CD4-positive, alpha-beta T cell treated with Interleukin-15 for 4 hours (primary cell): ENCODE measurements around the gene SPATA6L.
A peak's percentile ranks its signal among the peaks of the same experiment; 100 is the strongest.

Experiments
- DNase-seq: peaks from one replicate; pipeline ENCODE4 v3.0.0-alpha.2; 2020; ENCODE audit warnings: low spot score

SPATA6L gene

DNA sequence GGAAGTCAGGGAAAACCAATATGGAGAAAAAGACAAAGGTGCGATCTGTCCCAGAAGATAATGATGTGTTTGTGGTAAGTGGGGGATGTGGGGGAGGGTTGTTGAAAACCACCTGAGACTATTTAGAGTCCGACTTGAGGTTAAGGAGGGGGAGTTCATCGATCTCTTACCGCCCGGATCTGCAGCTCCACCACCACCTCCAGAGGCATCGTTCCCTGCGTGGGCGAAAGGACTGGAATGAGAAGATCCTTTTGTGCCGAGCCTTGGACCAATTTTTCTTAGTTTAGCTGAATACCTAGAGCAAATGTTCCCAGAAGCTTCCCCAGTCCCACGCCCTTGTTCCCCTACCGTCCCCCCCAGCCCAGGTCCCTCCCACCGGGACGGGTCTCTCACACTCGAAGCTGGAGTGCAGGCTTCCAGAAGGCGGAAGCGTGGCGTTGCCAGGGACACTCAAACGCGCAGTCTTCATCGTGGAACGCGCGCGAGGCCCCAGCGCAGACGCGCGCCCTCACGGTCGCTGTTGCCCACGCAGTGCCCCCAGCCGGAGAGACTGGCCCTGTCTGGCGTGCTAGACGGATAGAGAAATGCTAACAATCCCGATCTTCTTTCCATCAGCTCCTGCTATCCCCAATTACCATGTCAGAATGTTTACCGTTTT lies at the start of gene SPATA6L:
SPATA6L (minus strand) TSS at position 439 of the 658 bp plus-strand sequence; CDS start at position 209, 230 bp downstream.
- peak; percentile 29 for DNase-seq

DNA sequence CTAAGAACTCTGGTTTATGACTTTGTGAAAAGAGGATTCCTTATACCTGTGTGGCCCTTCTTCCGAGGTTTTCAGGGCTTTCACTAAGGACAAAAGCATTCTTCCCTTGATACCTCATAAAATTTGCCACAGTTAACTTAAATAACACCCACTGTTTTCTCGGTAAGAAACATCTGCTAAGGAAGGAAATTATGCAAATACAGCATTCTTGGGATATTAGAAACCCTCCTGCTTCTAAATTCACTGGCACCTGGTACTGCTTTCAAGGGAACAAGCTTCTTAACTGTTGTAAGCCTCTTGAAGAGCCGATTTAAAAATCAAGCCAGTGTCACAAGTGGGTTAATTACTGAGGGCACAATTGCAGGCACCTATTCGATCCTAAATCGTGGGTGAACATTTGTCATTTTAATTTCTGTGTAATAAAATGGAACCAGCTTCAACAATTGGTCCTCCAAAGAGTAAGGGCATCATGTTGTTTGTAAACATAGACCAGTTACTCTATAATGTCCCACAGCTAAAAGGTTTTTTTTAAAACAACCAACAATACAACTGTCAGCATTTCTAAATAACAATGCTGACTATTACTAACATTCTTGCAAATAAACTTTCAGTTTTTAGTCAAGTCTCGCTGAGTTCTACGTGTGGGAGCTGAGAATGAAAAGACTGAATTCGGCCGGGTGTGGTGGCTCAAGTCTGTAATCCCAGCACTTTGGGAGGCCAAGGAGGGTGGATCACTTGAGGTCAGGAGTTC lies 48.2 kb upstream of the SPATA6L start:
- no peak for DNase-seq

DNA sequence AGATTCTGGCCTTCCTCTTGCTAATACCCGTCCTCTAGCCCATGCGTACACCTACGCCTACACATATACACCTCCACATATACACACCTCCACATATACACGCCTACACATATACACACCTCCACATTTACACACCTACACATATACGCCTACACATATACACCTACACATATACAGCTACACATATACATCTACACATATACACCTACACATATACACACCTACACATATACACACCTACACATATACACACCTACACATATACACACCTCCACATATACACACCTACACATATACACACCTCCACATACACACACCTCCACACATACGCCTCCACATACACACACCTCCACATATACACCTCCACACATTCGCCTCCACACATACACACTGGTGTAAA lies 47.6 kb upstream of the SPATA6L start:
- no peak for DNase-seq

- no peak for DNase-seq
Measured at GRCh38 chr9:4709380-4709779, 43.1 kb upstream of the SPATA6L start.

DNA sequence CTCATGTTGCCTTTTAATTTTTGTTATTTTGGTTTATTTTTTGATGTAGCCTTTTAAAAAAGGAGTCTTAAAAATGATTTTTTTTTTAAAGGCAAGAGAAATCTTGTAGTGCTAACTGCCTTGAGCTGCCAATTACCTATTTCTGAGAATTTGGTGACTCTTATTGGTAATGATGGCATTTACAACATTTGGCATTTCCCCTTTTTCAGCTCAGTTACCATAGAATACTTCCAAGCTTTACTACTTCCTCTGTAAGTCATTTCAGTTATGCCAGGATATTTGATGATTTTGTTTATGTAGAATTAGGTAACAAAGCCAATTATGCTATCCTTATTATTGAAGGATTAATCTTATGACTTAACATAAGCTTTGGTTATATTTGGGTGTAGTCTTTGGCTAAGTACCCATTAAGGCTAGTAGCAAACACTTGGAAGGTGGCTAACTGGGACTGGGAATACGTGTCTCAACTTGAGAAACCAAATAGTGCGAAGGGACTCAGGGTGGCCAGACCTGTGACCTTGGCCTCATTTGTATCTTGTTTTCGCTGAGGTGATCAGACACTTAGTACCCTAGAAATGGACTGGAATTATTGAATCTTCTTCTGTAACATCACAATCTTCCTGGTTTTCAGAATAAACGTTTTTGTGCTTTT lies 40.8 kb upstream of the SPATA6L start:
- peak; percentile 6 for DNase-seq

- DNase-seq = no peak
Measured at GRCh38 chr9:4706021-4706420, 39.7 kb upstream of the SPATA6L start.

DNA sequence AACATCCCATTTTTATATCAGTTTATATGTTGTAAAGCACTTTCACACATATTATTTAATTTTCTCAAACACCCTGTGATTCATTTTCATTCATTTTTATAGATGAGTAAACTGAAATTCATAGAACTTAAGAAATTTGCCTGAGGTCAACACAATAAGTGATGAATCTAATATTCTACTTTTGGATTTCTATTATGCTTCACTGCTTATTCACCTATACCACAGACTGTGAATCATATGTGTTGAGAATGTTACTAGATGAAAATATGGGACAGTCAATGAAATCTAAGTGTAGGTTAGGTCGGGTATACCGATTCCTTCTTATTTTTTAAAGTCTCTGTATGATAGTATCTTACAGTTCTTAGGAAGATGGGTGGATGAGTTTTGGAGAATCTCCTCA lies 37.8 kb upstream of the SPATA6L start:
- no peak for DNase-seq

DNA sequence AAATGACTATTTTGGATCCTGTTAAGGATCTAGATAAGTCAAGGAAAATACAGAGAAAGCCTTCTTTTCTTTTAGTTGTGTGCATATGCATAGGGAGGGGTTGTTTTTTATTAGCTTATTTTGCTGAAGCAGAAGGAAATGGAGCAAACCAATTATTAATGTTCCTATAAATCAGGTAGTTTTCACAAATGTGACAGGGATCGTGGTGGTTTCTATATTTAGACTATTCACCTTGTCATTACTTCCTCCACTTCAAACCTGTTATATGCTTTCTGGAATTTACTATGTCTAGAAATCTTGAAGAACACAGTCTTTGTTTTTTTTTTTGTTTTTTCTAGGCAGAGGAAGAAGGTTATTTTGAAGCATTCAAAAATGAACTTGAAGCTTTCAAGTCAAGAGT lies 35.2 kb upstream of the SPATA6L start:
- DNase-seq = no peak

- DNase-seq = no peak
Measured at GRCh38 chr9:4700932-4701331, 34.7 kb upstream of the SPATA6L start.

- DNase-seq = no peak
Measured at GRCh38 chr9:4700091-4700490, 33.8 kb upstream of the SPATA6L start.

DNA sequence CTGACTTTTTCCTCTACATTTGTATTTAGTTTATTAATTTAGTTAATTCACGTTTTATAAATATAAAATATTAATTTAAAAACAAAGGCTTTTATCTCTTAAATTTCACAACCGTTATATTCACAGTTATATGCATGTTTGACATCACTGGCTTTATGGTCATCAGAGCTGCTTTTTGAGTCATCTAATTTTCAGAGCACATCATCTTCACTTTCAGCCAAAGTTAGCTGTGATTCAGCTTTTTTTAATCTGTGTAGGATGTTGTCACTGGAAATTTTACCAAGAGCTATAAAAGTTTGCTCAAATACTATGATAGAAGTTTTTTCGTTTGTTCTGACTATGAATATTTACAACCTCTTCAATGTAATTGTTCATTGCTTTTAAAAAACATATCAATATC lies 25.5 kb upstream of the SPATA6L start:
- no peak for DNase-seq

- DNase-seq = no peak
Measured at GRCh38 chr9:4690144-4690543, 23.9 kb upstream of the SPATA6L start.

DNA sequence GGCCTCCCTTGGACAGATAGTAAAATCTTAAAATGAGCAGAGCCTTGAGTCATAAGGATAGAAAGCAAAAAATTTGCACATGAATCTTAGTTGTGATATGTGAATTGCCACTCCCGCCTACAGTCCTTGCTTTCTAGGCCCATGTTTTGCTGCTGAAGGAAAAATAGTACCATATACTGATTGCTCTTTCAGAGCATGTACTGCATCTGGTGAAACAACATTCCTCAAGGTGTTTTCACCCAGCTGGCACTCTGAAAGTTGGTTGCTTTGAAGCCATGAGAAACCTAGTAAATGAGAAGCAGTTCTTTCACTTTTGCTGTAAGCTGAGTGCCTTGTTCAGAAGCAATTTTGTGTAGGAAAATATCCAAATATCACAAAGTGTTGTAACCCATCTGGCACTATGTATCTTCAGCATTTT lies 23.4 kb upstream of the SPATA6L start:
- DNase-seq = no peak

DNA sequence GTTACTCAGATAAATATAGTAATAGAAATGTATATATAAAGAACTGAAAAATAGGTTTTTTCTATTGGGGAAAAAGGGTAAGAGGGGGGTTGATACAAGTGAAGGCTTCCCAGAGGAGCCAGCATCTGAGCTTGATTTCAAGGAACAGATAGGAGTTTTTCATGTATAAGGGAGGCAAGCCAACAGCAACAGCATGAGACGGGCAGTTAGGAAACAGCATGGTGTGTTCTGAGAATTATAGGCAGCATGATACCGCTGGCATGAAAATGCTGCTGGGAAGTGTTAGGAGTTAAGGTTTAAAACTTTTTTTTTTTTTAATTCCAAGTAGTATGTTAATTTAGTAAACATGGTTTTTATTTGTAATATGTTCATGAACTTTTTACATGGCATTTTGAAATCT lies 22.7 kb upstream of the SPATA6L start:
- DNase-seq = no peak

DNA sequence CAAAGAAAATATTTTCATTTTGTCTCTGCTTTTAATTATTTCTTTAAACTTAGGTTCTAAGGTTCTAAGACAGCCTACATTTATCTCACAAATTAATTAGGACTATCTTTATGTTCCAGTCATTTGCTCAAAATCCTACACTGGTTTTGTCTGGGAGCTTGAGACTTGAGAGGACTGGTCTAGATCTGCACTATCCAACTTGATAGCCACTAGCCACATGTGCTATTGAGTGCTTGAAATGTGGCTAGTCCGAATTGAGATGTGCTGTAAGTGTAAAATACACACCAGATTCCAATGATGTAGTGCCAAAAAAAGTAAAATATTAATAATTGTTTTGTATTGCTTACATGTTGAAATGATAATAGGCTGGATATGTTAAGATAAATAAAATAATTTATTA lies 20.3 kb upstream of the SPATA6L start:
- no peak for DNase-seq

DNA sequence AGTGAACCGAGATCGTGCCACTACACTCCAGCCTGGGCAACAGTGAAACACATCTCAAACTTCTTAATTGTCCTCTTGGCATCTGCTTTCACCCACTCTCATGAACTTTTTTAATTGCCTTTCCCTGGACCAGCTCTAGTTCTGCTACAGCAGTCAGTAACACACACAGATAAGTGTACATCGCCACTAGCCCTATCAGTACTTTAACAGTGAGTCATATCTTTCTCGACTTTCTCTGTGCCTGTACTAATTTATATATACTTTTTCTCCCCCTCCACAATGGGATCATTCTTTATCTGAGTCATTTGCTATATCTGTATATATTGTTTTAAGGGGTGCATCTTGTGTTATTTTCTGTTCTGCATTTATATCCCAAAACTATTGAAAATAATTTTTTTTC lies 19.8 kb upstream of the SPATA6L start:
- DNase-seq = no peak

DNA sequence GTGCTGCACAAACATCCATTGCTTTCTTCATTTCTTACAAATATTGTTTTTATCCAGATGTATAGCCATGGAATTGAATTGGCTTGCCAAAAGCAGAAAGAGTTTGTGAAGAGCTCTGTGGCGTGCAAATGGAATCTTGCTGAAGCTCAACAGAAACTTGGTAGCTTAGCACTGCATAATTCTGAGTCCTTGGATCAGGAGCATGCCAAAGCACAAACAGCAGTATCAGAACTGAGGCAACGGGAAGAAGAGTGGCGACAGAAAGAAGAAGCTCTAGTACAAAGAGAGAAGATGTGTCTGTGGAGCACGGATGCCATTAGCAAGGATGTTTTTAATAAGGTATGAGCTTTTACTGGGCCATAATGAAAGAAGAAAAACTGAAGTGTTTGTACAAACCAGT lies 18.5 kb upstream of the SPATA6L start:
- DNase-seq = no peak

DNA sequence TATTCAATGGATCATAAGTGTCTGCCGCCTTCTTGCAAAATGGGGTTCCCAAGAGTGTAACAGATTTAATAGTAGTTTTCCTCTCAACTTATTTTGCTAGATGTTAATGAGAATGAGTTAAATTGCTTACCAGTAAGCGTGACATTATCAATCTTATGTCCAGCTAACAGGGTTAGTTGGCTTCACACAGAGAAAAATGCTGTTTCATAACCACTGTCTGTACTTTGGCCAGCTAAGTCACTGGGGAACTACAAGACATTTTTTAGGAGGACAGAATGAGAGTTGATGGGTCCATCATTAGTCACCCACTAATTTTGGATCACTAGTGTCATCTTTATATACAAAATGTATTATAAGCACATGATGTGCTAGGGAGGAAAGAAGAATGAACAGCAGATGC lies 14.5 kb upstream of the SPATA6L start:
- DNase-seq = no peak

- DNase-seq = no peak
Measured at GRCh38 chr9:4680173-4680525, 13.9 kb upstream of the SPATA6L start.

DNA sequence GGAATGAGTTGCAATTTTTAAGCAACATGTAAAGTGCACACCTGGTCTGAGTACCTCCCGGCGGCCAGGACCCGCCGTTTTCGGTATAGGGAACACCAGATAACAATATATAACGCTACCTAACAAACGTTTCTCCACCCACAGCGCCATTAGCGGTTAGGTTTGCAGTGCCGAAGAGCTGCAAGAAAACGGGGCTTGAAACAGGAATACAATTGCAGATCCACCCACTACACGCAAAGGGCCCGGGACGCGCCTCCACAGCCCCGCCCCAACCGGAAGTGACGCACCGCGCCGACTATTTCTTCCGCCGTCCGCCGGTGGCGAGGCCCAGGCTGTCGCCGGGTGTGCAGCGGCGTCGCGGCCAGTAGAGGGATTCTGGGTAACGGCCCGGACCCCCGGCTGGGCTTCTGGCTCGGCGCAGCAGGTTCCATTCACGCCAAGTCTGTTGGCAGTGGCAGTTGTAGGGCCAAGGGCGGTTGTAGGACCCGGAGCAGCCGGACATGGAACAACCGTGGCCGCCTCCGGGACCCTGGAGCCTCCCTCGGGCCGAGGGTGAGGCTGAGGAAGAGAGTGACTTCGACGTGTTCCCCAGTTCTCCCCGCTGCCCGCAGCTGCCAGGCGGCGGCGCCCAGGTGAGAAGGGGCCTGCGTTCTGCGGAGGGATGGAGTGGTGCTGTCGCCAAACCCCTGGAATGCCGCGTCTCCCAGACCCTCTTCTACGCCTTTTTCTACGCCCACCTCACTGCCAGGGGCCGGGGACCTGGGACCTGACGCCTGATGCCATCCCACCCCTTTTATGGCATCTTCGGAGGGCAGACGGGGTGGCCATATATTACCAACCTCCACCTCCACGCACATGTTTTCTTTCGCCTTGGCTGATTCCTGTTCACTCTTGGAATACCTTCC lies 13.2 kb upstream of the SPATA6L start, which contains the start of gene CDC37L1:
CDC37L1 (plus strand) TSS at position 302 of the 905 bp plus-strand sequence; CDS start at position 501, 199 bp downstream.
- DNase-seq = peak; percentile 98

DNA sequence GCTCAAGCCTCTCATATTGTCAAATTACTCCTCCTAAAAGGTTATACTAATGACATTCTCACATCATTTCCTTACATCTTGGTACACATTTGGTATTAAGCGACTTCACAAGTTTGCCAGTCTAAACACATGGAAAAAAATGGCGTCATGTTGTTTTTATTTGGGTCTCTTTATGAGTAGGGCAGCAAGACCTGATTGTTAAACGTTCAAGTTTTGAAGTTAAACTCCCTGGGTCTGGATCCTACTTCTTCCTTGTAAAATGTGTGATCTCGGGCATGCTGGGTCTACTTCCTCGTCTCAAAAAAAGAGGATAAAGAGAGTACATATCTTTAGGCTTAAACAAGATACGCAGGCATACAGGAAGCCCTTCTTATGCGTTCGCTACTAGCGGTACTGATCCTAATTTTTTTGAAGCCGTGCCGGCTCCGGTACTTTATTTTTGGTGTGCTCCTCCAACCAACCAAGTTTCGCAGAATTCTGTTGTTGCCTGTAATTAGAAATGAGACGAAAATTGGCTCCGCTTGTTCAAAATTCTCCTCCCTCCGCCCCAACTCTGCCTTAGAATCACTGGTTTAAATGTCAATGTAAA lies 12.5 kb upstream of the SPATA6L start:
- peak; percentile 30 for DNase-seq

DNA sequence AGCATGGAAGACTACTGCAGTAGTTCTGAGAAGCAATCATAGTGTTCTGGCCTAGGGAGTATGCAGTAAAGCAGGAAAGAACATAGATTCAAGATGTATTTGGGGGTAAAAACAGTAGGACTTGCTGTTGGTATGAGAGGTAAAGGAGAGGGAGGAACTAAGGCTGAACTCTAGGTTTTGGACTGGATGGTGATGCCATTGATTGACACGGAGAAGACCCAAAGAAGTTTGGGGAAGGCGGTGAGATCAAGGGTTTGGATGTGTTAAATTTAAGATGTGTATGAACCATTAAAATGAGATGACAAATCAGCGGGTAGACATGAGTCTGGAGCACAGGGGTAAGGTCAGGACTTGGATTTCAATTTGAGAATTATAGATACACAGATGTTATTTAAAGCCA lies 11.1 kb upstream of the SPATA6L start:
- DNase-seq = no peak
